Endometrial microvascular endothelial cells (primary cell): ENCODE results near the gene COPB2. TPM values are rescaled to one million over a fixed set of nuclear protein-coding genes. Genes with fewer than 3 reads are reported as not detected.
"Not testable (repeated sequence)": the region's sequence is repeated elsewhere in the genome, so short reads cannot be mapped to it uniquely, and the experiment has no call there.

ENCODE experiments used
- in situ Hi-C: cut with HindIII; loops from 2 replicates; pipeline ENCODE4 v1.10.0; 2017; ENCODE audit warnings: low sequenced_read_pairs, low pct_unique_long_range_greater_than_20kb; ENCODE audit errors: inconsistent ontology term
- total RNA-seq: library from RNA; depleted of rRNA; stranded (reverse); fragments of >200 nt; gene quantifications from one replicate; pipeline ENCODE4 v1.2.3, GENCODE V29; 2015; ENCODE audit errors: inconsistent ontology term

Gene COPB2
- 166 TPM for total RNA-seq

GRCh38 chr3:139389552-139390368 lies at the start of gene COPB2:
TSS of gene COPB2 (minus strand) at chr3:139389647. CDS start at chr3:139389550, 97 bp downstream.
- in situ Hi-C loops: no loop called here

GRCh38 chr3:139434764-139435307 lies 45.4 kb upstream of the COPB2 start:
- in situ Hi-C loops: loop anchor here (25.0 kb wide), 1 partner anchor 1427 kb away; no protein-coding TSS in a partner anchor

GRCh38 chr3:139434228-139434627 lies 44.8 kb upstream of the COPB2 start:
- in situ Hi-C loops: loop anchor here (25.0 kb wide), 1 partner anchor 1428 kb away; no protein-coding TSS in a partner anchor

- in situ Hi-C loops: loop anchor here (25.0 kb wide), 1 partner anchor 1429 kb away; no protein-coding TSS in a partner anchor
Observed at GRCh38 chr3:139433089-139433488, 43.6 kb upstream of the COPB2 start.

GRCh38 chr3:139430493-139430892 lies 41.0 kb upstream of the COPB2 start:
- in situ Hi-C loops: loop anchor here (25.0 kb wide), 1 partner anchor 1432 kb away; no protein-coding TSS in a partner anchor

GRCh38 chr3:139427283-139428060 lies 38.0 kb upstream of the COPB2 start:
- in situ Hi-C loops: loop anchor here (25.0 kb wide), 1 partner anchor 1435 kb away; no protein-coding TSS in a partner anchor

GRCh38 chr3:139425745-139426400 lies 36.4 kb upstream of the COPB2 start:
- in situ Hi-C loops: loop anchor here (25.0 kb wide), 1 partner anchor 1436 kb away; no protein-coding TSS in a partner anchor

- in situ Hi-C loops: no loop called here
Observed at GRCh38 chr3:139423232-139423631, 33.8 kb upstream of the COPB2 start.

- in situ Hi-C loops: no loop called here
Observed at GRCh38 chr3:139421460-139421859, 32.0 kb upstream of the COPB2 start.

- in situ Hi-C loops: no loop called here
Observed at GRCh38 chr3:139421040-139421439, 31.6 kb upstream of the COPB2 start.

GRCh38 chr3:139418144-139418543 lies 28.7 kb upstream of the COPB2 start:
- in situ Hi-C loops: no loop called here

GRCh38 chr3:139416275-139416674 lies 26.8 kb upstream of the COPB2 start:
- in situ Hi-C loops: no loop called here

GRCh38 chr3:139414608-139415224 lies 25.3 kb upstream of the COPB2 start:
- in situ Hi-C loops: no loop called here

- in situ Hi-C loops: not testable (repeated sequence)
Observed at GRCh38 chr3:139412891-139413290, 23.4 kb upstream of the COPB2 start.

GRCh38 chr3:139401155-139401554 lies 11.7 kb upstream of the COPB2 start:
- in situ Hi-C loops: not testable (repeated sequence)

GRCh38 chr3:139396707-139397106 lies 7.3 kb upstream of the COPB2 start:
- in situ Hi-C loops: no loop called here

- in situ Hi-C loops: no loop called here
Observed at GRCh38 chr3:139394116-139394515, 4.7 kb upstream of the COPB2 start.

- in situ Hi-C loops: no loop called here
Observed at GRCh38 chr3:139388821-139389551, 461 bp downstream of the COPB2 start.
